Globus pallidus (tissue), 1 donor: ENCODE results near the gene TMEM145.
"Not testable (repeated sequence)": the region's sequence is repeated elsewhere in the genome, so short reads cannot be mapped to it uniquely, and the experiment has no call there.

Experiments used
- DNase-seq: peaks from one replicate; pipeline ENCODE4 v3.0.0-alpha.2; 2015; ENCODE audit warnings: low spot score

Gene TMEM145

DNA sequence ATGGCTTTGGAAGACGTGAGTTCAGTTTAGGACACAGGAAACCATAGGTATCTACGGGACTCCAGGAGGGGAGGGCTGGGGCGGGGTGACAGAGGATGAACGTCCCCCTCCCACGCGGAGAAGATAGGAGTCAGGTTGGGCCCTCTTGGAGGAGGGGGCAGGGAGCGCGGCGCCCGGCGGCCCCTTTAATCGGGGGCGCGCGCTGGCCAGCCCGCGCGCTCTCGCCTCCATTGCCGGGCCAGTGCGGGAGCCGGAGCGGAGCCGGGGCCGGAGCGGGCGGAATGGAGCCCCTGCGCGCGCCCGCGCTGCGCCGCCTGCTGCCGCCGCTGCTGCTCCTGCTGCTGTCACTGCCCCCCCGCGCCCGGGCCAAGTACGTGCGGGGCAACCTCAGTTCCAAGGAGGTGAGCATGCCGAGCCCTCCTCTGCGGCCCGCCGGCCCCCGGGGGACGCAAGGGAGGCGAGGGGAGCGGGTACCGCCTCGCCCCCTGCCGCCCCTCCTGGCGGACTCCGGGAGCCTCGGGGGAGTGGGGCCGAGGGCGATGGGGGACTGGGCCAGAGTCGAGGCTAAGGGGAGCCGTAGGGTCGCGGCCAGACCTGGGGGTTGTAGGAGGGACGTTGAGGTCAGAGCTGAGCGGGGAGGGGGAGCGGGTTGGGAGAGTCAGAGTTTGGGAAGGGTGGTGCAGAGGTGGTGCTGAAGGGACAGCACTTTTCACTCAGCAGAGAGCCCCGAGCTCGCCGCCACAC, at the start of gene TMEM145:
Gene TMEM145 (plus strand): TSS at position 214 of the 744 bp plus-strand sequence. CDS start 68 bp downstream, at position 282.
- DNase-seq = peak; percentile 56

DNA sequence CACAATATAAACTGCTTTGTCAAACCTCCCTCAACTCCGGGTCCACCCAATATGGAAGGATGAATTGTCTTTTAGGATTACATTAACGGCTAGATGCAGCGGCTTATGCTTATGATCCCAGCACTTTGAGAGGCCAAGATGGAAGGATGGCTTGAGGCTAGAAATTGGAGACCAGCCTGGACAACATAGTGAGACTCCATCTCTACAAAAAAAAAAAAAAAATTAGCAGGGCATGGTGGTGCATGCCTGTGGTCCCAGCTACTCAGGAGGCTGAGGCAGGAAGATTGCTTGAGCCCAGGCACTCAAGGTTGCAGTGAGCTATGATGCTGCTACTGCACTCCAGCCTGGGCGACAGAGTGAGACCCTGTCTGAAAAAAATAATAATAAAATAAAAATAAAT, 47.0 kb upstream of the TMEM145 start:
- not testable (repeated sequence) for DNase-seq

DNA sequence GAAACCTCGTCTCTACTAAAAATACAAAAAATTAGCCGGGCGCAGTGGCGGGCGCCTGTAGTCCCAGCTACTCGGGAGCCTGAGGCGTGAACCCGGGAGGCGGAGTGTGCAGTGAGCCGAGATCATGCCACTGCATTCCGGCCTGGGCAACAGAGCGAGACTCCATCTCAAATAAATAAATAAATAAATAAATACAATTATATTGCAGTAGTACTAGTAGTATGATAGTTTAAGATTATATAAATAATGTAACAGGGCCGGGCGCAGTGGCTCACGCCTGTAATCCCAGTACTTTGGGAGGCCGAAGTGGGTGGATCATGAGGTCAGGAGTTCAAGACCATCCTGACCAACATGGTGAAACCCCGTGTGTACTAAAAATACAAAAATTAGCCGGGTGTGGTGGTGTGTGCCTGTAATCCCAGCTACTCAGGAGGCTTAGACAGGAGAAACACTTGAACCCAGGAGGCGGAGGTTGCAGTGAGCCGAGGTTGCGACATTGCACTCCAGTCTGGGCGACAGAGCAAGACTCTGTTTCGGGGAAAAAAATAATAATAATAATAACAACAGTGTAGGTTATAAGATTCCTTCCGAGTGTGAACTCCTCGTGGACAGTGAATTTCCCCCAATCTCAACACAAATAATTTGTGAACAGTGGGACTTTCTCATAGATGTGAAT, 46.0 kb upstream of the TMEM145 start:
- DNase-seq = not testable (repeated sequence)

DNA sequence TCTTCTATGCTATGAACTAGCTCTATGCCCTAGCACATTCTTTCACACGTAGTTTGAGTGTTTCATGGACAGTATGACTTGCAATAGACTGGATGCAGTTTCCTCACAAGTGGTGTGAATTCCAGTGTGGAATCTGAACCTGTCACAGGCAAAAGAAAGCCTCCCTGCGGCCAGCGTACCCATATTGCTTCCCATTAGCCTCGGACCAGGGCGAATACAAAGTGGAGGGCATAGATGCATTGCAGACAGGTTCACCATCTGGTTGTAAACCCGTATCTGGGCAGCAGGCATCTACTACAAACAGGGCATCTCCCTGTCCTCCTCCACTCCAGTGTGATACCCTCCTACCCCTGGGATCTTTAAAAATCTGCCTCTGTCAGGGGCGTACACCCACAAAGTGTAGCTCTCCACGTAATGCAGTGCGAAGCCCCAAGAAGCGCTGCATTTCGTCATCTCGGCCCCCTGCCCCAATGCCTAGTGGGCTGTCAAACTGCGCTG, 45.4 kb upstream of the TMEM145 start:
- no peak for DNase-seq

DNA sequence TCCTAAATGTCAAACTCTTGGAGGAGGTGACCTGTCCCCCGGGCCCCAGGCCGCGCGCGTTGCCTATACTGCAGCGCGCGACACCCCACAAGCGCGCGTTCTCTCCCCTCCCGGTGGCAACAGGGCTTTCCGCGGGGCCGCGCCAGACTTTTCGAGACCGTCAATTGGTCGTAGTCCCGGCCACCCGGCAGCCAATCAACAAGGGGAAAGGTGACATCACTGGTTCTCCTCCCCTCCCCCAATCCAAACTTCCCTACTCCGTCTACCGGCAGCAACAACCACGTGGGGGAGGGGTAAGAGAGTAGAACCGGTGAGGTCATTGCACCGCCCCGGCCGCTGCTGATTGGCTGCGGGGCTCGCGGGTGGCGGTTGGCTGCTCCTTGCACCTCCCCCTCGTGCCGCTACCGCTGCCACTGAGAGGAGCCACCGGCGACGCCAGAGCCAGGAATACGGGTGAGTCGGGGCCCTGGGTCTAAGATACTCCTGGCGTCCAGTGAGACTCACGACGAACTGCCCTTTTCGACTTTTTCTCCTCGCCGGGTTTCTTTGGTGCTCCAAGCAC, 44.9 kb upstream of the TMEM145 start:
- DNase-seq = peak; percentile 100

DNA sequence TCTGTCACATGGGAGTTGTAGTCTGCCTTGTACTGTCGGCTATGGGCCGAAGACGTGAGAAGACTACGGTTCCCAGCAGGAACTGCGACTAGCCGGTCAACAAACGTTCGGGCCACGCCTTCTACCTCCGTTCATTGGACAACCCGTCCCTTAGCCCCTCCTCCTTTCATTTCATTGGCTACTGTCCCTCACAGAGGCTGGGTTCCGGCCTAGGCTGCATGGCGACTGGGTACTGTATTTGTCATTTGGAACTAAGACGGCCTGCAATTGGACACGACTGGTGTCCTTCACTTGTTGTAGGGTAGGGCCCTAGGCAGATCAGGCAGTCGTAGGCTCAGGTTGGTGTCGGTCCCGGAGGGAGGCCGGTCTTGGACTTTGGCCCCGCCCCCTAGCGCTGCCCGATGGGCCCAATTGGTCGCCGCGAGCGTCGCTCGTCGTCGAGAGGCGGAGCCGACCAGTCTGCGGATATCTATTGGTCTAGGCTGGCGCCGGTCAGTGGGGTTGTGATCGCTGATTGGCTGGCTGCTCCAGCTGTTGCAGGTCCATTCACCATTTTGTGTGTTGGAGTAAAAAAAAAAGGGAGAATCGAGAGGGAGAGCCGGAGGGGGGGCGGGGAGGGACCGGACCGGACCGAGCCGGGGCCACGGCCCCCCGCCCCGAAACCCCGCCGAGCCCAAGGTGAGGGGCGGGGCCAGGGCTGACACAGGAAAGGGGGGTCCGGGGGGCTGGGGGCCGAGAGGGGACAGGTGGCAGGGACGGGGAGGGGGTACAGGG, 44.2 kb upstream of the TMEM145 start, which contains the start of gene CIC:
Gene CIC (plus strand): TSS at position 549 of the 774 bp plus-strand sequence. CDS start 2,532 bp downstream, outside the sequence.
- DNase-seq = peak; percentile 100

DNA sequence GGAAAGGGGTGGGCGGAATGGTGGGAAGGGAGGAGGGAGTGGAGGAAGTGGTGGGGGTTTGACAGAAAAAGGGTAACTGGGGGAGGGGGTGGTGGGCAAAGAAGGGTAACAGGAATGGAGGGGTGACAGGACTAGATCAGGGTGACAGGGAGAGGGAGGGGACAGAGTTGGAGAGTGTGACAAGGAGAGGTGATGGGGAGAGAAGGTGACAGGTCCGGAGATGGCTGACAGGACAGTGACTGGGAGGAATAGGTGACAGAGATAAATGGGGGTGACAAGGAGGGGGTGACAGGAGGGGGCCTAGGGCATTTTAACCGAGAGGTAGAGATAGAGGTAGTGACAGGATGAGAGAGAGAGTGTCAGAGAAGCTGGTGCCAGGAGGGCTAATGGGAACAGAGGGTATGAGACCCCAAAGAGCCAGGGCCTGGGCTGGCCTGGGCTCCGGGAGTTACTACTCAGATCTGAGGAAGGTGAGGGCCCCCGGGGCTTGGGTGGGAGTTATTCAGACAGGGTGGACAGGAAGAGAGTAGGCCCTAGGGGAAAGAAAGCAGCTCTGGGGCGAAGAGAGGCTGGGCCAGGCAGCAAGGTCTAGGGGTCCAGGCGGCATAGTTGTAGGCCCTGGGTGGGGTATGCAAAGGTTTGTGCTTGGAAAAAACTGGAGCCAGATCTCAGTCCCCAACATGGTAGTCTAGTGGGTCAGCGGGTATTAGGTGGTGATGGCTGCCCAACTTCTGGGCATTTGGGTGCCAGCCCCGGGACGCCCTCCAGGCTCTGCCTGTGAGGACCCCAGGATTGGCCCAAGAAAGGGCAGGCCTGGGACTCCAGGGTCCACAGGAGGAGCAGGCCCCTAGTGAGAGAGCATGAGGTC, 43.4 kb upstream of the TMEM145 start:
- DNase-seq = peak; percentile 32

DNA sequence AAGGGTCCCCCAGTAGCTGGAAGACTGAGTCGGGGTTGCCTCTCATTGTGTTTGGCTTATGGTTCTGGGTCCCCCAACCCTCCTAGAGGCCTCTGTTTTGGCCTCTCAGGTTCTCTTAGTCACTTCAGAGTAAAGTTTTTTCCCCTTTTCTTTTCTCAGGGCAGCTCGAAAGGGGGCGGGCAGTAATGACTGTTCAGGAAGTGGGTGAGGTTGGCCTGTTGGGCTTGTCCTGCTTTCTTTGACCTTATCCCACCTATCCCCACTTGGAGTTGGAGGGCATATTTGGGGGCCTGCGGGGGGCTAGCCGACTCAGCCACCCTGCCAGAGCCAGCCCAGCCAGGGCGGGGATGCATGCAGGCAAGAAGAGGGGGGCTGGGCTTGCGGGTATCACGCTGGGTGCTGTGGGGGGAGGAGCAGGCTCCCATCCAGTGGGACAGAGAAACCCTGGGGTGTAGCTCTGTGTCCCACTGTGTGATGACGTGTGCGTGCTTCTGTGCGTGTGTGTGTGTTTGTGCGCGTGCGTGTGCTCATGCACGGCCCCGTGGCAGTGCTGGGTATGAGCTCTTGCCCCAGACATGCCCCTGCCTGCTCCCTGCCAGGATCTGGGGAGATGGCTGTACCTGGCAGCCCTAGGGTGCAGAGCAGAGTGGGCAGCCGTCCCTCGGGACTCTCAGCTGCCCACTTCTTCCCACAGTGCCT, 42.6 kb upstream of the TMEM145 start:
- DNase-seq = peak; percentile 71

DNA sequence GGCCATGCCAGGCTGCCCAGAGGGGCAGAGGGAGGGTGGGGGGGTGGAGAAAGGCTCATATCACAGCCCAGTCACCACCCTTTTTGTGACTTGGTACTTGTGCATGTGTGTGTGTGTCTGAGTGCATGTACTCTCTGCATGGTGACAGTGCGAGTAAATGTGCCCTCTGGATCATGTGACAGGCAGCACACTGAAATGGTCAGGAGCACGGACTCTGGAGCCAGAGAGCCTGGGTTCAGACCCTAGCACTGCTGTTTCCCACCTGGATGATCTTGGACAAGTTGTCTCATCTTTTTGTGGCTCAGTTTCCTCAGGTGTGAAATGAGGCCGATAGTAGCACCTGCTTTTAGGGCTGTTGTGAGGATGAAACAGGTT, 42.1 kb upstream of the TMEM145 start:
- DNase-seq = peak; percentile 46

DNA sequence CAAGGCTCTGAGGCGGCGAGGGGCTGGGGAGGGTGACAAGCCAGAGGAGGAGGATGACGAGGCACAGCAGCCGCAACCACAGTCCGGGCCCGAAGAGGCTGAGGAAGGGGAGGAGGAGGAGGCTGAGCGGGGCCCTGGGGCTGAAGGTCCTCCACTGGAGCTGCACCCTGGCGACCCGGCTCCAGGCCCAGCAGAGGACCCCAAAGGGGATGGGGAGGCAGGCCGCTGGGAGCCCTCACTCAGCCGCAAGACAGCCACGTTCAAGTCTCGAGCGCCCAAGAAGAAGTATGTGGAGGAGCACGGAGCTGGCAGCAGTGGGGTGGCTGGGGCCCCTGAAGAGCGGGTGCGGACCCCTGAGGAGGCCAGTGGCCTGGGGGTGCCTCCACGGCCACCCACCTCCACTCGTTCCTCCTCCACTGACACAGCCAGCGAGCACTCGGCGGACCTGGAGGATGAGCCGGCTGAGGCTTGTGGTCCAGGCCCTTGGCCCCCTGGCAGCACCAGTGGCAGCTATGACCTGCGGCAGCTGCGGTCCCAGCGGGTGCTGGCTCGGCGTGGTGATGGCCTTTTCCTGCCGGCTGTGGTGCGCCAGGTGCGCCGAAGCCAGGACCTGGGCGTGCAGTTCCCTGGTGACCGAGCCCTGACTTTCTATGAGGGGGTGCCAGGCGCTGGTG, 41.1 kb upstream of the TMEM145 start:
- no peak for DNase-seq

DNA sequence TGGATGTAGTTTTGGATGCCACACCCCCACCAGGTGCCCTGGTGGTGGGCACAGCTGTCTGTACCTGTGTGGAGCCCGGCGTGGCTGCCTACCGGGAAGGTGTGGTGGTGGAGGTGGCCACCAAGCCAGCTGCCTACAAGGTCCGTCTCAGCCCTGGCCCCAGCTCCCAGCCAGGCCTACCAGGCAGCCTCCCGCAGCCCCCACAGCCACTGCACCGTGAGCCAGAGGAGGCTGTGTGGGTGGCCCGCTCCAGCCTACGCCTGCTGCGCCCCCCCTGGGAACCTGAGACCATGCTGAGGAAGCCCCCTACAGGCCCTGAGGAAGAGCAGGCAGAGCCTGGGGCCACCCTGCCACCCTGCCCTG, 40.6 kb upstream of the TMEM145 start:
- DNase-seq = no peak

DNA sequence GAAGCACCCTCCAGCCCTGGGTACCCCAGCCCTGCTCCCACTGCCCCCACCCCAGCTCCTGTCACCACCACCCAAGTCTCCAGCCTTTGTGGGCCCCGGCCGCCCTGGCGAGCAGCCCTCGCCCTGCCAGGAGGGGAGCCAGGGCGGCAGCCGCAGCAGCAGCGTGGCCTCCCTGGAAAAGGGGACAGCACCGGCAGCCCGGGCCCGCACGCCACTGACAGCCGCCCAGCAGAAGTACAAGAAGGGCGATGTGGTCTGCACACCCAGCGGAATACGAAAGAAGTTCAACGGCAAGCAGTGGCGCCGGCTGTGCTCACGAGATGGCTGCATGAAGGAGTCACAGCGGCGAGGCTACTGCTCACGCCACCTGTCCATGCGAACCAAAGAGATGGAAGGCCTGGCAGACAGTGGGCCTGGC, 40.1 kb upstream of the TMEM145 start:
- DNase-seq = no peak

DNA sequence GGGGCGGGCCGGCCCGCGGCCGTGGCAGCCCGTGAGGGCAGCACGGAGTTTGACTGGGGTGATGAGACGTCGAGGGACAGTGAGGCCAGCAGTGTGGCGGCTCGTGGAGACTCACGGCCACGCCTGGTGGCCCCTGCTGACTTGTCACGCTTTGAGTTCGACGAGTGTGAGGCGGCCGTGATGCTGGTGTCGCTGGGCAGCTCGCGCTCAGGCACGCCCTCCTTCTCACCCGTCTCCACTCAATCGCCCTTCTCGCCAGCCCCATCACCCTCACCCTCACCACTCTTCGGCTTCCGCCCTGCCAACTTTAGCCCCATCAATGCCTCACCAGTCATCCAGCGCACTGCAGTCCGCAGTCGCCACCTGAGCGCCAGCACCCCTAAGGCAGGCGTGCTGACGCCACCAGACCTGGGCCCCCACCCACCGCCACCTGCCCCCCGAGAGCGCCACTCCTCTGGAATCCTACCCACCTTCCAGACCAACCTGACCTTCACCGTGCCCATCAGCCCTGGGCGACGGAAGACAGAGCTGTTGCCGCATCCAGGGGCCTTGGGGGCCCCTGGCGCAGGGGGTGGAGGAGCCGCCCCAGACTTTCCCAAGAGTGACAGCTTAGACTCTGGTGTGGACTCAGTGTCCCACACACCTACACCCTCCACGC, 39.6 kb upstream of the TMEM145 start:
- DNase-seq = no peak

DNA sequence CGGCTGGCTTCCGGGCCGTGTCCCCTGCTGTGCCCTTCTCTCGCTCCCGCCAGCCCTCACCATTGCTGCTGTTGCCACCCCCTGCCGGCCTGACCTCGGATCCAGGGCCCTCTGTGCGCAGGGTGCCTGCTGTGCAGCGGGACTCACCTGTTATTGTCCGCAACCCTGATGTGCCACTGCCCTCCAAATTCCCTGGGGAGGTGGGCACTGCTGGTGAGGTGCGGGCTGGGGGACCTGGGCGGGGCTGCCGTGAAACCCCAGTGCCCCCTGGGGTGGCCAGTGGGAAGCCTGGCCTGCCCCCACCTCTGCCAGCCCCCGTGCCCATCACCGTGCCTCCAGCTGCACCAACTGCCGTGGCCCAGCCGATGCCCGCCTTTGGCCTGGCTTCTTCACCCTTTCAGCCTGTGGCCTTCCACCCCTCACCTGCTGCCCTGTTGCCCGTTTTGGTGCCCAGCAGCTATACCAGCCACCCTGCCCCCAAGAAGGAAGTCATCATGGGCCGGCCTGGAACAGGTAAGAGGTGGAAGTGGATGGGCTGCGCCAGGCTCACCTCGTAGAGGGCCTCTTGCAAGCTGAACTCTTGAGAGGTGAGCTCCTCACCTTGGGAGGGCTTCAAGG, 38.9 kb upstream of the TMEM145 start:
- no peak for DNase-seq

DNA sequence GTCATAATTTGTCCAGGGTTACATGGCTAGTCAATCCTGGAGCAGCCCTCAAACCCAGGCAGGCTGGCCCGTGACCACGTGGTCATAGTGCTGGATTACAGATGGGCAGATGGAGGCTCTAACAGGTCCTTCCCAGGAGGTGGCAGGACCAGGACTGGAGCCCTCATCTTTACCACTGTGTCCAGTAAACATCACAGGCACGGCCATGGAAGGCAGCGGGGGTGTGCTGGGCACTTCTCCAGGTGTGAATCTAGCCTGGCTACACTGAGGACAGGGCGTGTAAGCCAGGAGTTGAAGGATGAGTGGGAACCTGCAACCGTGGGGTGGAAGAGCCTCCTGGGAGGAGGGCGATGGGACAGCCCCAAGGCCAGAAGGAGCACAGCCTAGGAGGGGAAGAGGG, 38.0 kb upstream of the TMEM145 start:
- DNase-seq = no peak

DNA sequence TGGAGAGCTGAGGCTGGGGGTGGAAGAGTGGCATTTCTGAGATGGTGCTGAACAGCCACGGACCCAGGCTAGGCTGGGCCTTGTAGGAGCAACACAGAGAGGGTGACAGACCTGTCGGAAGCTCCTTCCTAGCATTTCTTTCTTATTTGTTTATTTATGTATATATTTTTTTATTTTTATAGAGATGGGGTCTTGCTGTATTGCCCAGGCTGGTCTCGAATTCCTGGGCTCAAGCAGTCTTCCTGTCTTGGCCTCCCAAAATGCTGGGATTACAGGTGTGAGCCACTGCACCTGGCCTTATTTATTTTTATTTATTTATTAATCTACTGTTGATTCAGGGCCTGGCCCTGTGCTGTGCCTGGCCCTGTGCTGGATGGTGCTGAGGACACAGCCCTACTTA, 37.6 kb upstream of the TMEM145 start:
- DNase-seq = no peak

DNA sequence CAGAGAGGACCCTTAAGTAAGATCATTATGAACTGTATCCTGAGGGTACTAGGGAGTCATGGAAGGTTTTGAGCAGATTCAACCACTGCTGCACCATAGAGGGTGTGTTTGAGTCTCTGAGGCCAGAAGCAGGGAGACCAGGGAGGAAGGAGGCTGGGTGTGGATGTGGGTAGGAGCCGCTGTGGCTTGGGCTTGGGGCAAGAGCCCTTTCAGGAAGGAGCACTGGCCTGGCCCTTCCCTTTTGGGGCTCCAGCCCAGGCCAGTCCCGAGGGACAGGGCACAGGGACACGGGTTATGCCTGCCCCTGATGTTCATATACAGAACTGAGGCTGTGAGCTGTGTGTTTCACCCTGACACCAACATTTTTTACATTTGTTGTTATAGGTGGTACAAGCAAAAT, 36.8 kb upstream of the TMEM145 start:
- DNase-seq = no peak

DNA sequence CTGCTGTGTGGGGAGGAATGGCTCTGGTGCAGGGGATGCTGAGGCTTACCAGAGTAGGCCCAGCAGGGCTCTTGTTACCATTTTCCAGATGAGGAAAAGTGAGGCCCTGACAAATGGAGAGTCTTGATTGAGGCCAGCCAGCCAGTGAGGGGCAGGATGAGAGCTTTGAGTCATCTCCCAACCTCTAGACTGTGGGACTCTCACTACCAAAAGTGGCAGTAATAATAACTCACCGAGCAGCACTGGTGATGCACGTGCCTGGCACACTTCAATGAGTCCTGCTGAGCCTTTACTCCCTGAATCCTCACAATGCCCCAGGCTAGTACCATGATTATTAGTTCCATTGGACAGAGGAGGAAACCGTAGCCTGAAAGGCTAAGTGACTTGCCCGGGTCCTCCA, 36.3 kb upstream of the TMEM145 start:
- no peak for DNase-seq

DNA sequence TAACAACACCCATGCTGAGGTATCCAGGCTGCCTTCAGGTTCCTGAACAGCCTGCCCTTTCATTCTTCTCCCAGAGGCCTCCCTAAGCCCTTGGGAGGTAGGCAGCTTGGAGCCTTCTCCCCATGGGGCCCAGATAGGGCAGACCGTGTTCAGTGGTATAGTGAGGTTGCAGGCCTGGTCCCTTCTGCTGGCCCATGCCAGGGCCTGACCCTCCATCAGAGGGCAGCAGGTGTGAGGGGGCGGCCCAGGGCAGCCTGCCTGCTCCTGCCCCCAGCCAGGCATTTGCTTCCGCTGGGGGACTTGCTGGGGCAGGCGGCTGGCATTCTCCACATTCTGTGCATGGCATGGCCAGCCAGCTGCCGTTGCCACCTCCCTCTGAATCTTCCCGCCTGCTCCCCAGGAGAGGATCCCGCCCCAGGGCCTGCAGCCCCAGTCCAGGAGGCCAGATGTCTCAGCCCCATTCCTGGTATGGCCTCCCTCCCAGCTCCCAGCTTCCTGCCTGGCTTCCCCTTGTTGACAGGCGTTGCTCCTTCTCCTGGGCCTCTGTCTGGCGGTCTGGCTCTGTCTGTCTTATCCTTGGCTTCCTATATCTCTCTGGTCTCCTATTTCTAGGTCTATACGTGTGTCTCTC, 35.2 kb upstream of the TMEM145 start:
- no peak for DNase-seq
